ENCODE results near the gene YY1AP1. TPM values are rescaled to one million over a fixed set of nuclear protein-coding genes. Genes with fewer than 3 reads are reported as not detected.
"Not testable (repeated sequence)": the region's sequence is repeated elsewhere in the genome, so short reads cannot be mapped to it uniquely, and the experiment has no call there.

YY1AP1 gene
- total RNA-seq, 1 donor from 2014 or later: 66.3 TPM

DNA sequence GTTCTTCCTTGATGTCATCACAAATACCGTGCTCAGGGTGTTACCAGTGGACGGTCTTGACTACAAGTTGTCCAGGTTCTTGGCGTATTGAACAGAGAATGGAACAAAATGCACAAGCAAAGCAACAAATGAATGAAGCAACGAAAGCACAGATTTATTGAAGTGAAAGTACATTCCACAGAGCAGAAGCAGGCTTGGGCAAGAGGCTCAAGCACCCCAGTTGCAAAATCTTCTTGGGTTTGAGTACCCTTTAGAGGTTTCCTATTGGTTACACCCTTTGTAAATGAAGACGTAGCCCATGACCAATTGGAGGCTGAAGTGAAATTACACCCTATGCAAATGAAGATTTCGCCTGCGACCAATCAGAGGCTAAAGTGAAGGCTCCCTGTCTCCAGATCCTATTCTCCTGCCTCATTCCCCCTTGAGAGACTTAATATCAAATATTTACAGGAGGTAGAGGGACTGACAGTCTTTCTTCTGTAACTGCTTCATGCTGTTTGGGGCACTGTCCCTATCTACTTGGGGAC lies 38.3 kb downstream of the YY1AP1 start:
- intact Hi-C loops (cut with DNase I): no loop called here
- no peak for DNase-seq (ENCODE audit: low spot score)

DNA sequence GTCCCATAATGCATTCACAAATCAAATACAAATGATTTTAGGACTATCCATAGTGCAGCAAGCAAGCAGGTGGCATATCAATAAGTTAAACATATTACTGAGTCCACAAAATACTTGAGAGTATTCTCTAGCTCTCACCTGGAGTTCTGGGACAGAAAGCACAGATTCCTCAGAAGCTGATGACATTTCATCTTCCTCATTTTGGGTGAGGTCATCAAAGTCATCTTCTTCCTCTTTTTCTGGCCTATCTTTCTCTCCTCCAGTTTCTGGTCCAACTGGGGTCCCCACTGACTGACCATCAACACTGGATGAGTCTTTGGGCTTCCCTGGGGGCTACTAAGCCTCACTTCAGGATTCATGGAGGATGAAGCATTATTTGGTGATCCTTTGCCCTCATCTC lies 38.9 kb downstream of the YY1AP1 start:
- intact Hi-C loops (cut with DNase I): no loop called here
- no peak for DNase-seq (ENCODE audit: low spot score)

DNA sequence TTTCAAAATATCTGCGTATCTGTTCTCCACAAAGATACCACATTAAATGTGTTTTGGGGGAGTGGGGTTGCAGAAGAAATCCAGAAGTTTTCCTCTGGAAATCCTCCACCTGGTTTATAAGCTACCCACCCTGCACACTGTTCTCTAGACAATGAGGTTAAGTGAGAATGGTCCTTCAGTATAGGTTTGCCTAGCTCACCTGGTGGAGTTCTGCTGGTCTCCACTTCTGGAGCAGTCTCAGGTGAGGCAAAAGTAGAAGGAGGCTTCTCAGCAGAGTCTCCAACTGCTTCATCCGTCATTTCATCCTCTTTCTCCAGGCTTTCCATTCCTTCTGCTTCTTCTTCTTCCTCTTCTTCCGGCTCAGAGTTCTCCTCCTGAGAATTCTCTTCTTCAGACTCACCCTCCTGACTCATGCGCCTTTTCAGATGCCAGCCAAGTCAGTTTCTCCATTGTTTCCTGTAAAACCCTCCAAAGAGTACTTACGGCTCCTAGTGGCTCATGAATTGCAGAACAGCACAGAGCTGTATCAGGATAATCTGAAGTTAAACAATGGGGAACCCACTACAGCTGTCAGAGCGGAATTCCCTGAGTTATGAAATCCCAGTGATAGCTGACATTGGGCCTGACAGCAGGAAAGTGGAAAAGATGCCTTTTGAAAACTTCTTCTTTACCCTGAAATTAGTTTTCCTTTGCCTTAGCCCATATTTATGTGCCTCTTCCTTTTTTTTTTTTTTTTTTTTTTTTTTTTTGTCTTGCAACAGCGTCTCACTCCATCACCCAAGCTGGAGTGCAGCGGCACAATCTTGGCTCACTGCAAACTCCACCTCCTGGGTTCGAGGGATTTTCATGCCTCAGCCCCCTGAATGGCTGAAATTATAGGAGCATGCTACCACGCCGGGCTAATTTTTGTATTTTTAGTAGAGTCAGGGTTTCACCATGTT lies 40.1 kb downstream of the YY1AP1 start:
- no peak for DNase-seq (ENCODE audit: low spot score)

DNA sequence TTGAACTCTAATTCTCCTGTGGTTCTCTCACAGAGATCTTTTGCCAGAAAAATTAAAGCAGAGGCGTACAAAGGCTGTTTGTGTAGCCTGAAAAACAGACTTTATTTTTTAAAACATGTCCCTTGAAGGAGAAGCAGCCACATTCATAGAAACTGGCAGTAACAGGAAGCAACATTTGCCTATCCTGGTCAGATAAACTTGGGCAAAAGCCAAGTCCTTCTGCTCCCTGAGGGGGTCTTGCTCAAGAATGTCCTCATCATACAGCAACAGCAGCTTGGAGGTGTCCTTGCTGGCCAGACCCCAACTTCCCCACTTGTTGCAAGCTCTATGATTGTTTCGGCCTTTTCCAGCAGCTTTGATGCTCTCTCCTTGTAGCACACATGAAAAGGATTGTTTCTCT lies 42.3 kb downstream of the YY1AP1 start:
- DNase-seq (ENCODE audit: low spot score): no peak
- intact Hi-C loops (cut with DNase I): no loop called here

More for the DNA sequence above, 40.1 kb downstream of the YY1AP1 start:
- intact Hi-C loops (cut with DNase I): no loop called here

DNA sequence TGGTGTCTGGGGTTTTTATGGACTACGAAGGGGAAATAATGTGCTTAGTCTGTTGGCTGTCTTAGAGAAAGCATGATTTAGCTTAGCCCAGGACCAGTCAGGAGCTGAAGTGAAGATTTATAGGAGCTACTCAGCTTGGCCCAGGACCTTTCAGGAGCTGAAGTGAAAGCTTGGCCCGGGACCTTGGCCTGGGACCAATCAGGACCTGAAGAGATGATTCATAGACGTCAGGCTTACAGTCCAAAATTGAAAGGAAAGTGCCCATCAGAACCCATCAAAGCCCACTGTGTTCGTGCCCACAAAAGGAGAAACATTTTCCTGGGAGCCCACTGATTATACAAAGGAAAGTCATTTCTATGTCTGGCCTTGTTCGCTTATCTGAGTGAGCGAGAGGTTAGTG lies 42.9 kb downstream of the YY1AP1 start:
- intact Hi-C loops (cut with DNase I): no loop called here
- DNase-seq (ENCODE audit: low spot score): no peak

DNA sequence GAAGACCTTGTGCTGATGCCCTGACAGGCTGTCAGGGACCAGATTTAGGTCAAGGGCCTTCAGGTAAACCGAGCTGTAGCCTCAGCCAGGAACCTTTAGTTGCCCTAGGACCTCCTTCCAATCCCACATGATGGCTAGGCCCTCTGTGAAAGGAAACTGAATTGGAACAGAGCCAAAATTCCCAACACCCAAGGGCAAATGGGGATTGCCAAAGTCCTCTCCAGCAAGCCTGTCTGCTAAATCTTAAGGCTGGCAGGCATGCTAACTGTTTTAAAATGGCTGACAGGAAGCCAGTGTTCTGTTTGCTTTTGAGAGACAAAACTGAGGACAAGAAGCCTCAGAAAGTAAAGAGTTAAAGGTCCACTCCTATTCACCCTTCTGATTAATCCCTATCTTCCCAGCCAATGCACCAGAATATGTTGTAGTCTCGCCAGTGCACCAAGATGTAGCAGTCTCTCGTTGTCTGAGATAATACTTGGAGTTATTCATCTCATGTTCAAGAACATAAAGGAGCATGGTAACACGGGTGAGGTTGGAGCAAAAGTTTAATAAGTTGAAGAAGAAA lies 43.5 kb downstream of the YY1AP1 start:
- intact Hi-C loops (cut with DNase I): no loop called here

DNA sequence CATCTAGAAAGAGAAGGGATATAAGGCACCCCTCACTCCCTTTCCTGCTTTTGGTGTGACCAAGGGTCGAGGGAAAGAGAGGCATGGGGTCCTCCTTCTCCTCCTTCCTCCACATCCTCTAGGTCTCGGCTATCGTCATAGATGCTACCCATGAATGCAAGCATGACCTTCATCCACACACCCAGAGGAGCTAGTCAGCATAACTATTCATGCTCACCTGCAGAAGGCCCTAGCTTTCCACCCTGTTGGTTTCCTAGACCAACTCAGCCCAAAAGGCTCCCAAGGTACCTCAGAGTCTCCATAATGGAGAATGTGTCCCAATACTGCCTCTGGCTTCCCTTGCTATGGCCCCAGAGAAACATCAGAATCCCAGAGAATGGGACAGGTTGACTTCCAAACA lies 45.3 kb downstream of the YY1AP1 start:
- intact Hi-C loops (cut with DNase I): no loop called here
- DNase-seq (ENCODE audit: low spot score): no peak

More for the DNA sequence above, 43.5 kb downstream of the YY1AP1 start:
- no peak for DNase-seq (ENCODE audit: low spot score)

DNA sequence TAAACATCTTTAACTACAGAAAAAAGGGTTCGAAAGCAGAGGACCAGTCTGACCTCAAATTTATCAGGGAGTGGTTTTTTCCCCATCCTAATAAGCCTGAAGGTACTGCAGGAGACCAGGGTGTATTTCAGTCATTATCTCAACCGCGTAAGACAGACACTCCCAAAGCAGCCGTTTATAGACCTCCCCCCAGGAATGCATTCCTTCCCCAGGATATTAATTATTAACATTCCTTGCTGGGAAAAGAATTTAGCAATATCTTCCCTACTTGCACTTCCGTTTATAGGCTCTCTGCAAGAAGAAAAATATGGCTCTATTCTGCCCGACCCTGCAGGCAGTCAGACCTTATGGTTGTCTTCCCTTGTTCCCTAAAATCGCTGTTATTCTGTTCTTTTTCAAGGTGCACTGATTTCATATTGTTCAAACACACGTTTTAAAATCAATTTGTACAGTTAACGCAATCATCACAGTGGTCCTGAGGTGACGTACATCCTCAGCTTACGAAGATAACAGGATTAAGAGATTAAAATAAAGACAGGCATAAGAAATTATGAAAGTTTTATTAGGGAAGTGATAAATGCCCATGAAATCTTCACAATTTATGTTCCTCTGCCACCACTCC lies 45.9 kb downstream of the YY1AP1 start:
- DNase-seq (ENCODE audit: low spot score); intact Hi-C loops (cut with DNase I): not testable (repeated sequence)

DNA sequence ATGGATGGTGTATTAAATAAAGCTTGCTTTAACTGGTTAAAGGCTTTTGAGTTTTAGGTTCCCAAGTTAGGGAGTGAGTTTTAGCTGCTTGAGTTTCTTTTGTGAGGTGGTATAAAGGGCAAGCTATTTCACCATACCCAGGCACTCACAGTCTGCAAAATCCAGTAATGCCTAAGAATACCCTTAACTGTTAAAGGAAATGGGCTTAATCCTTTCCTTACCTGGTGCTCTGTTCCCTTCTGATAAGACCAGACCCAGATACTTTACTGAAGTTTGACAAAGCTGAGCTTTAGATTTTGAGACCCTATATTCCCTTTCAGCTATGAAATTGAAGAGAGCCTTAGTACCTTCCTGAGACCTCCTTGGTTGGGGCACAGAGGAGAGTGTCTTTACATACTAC lies 48.2 kb downstream of the YY1AP1 start:
- intact Hi-C loops (cut with DNase I): no loop called here
- DNase-seq (ENCODE audit: low spot score): no peak

DNA sequence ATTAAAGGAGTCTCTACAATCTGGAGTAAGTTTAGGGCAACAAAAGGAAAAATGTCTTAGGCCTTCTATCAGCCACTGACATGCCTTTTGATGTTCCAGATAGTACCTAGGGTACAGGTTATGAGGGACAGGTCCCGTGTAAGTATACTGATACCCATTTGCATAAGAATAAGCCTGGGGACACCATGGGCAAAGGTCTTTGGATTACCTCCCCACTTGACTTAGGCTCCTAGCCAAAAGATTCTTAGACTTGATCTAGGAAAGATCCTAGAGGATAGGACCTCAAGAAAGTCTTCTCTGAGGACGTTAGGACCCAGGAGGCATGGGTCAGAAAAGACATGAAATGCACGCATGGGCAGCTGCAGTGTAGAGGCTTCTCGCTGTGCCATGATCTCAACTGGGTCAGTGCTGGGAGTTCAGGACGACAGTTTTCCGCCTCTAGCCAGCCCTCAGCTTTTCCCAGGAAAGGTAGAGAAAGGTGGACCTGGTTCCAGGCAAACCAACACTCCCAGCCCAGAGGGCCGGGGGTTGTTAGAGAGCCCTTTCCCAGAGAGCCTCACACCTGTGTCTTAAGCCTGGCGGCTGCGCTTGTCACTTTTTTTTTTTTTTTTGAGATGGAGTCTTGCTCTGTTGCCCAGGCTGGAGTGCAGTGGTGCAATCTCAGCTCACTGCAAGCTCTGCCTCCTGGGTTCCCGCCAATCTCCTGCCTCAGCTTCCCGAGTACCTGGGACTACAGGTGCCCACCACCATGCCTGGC lies 52.0 kb downstream of the YY1AP1 start:
- intact Hi-C loops (cut with DNase I): no loop called here
- no peak for DNase-seq (ENCODE audit: low spot score)

DNA sequence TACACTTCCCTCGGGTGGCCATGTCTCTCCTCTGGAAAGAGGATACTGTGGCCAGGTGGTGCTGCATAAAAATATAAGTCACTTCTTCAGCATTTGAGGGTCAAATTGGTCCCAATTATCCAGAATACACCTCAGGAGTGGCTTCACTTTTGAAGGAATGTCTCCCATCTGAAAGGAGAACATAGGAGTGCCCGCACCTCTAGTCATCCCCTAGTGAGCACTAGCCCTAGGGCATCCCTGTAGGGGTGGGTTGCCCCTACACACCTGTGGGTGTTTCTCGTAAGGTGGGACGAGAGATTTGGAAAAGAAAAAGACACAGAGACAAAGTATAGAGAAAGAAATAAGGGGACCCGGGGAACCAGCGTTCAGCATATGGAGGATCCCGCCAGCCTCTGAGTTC lies 62.1 kb downstream of the YY1AP1 start:
- DNase-seq (ENCODE audit: low spot score); intact Hi-C loops (cut with DNase I): not testable (repeated sequence)

DNA sequence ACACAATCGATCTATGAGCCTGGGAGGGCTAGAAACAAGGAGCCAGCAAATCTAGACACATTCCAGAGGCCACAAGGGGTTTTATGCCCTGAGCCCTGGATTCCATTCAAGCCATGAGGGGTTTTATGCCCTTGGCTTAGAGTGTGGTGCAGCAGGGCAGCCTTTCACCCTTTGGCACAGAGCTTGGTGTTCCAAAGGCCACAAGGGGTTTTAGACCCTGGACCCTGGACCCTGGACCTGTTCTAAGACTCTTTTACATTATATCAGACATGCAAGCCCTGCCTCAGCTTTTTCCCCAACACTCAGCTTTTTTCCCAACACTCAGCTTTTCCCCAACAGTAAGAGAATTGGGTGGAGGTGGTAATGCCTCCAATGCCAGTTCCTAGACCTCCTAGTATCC lies 65.2 kb downstream of the YY1AP1 start:
- intact Hi-C loops (cut with DNase I): no loop called here

DNA sequence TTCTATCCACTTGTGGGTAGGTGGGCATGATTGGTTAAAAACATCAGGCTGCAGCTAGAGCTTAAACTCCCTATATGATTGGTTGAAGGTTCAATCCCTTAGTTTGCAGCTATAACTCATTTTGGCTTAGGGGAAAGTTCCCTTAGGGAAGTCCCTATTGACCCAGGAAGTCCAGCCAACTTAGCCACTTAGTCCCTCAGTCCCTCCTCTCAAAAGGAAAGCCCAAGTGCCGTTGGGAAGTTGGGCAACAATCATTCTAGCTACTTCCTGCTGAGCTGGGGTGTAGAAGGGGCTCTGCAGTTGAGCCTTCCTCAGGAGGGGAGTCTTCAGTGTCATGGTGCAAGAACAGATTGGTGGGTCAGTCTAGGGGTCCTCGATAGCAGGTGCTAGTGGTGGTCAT lies 66.4 kb downstream of the YY1AP1 start:
- intact Hi-C loops (cut with DNase I): no loop called here
- no peak for DNase-seq (ENCODE audit: low spot score)

More for the DNA sequence above, 65.2 kb downstream of the YY1AP1 start:
- no peak for DNase-seq (ENCODE audit: low spot score)

DNA sequence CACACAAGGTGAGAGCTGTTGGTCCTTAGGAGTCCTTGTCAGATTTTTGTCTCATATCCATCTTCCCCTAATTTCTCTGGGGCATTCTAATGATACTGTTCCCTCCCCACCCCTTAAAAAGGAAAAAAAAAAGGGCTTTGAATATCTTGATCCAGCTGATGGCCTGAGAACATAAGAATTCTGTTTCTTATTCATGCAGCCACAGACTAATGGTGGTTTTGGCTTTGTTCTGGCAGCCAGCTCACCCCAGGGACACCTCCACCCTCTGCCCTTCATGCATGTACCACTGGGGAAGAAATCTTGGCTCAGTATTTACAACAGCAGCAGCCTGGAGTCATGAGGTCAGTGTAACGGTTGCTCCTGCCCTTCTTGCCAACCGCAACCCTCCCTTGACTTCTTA lies 75.3 kb downstream of the YY1AP1 start:
- intact Hi-C loops (cut with DNase I); DNase-seq (ENCODE audit: low spot score): not testable (repeated sequence)

DNA sequence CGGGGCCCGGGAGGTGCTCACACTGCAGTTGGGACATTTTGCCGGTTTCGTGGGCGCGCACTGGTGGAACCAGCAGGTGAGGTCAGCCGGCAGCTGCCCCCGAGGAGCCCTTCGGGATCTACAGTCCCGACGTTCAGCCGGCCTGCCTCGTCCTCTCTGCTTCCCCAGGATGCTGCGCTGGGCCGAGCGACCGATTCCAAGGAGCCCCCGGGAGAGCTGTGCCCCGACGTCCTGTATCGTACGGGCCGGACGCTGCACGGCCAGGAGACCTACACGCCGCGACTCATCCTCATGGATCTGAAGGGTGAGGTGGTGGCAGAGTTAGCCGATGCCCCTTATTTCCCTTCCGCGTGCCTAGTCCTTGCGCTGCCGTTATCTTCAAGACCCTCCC lies 78.3 kb downstream of the YY1AP1 start:
- intact Hi-C loops (cut with DNase I); DNase-seq (ENCODE audit: low spot score): not testable (repeated sequence)

DNA sequence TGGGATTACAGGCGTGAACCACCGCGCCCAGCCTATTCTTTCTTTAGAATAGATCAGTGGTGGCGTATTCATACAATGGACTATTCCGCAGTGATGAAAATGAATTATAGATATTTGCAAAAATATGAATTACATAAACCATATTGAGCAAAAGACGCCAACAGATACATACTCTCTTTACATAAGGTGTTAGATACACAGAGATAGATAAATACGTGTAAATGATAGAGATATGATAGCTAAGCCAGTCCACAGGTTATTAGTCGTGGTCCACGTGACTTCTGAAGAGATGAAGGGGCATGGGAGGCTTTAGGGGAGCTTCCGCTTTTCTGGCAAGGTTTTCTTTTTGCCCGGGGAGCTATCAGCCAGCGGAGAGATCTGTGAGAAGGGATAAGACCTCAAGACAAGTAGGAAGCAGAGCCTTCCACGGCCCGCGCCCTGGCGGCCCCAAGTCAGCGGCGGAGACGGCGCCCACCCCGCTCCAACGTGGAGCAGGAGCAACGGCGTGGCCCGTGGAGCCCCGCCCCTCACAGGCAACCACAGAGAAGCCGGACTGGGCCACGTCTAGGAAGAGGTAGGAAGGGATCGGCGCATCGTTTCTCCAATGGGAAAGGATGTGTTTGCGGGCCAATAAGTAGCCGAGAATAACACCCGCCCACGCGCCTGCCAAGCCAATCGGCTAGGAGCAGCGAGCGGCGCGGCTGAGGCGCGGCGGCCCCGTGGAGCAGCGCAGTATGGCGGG lies 78.9 kb downstream of the YY1AP1 start, which contains the start of gene MSTO1:
Gene MSTO1, plus strand, starts transcription at position 704 of the 742 bp plus-strand sequence. Its CDS starts 31 bp downstream, at position 735.
- intact Hi-C loops (cut with DNase I): no loop called here

More for the DNA sequence above, 78.9 kb downstream of the YY1AP1 start, which contains the start of gene MSTO1:
- peak; percentile 96 for DNase-seq (ENCODE audit: low spot score)

Data from cardiac septum (tissue), 1 donor.